ENCODE measurements around the gene DUSP1.

The DUSP1 gene

GRCh38 chr5:172762214-172763119 is 8.5 kb downstream of the DUSP1 start:
- no peak for DNase-seq (ENCODE audit: low spot score)

GRCh38 chr5:172760959-172761358 is 10.0 kb downstream of the DUSP1 start:
- DNase-seq (ENCODE audit: low spot score): no peak

GRCh38 chr5:172760136-172760535 is 10.9 kb downstream of the DUSP1 start:
- DNase-seq (ENCODE audit: low spot score): no peak

- no peak for DNase-seq (ENCODE audit: low spot score)
These were observed 12.2 kb downstream of the DUSP1 start for GRCh38 chr5:172758834-172759149.

- DNase-seq (ENCODE audit: low spot score): no peak
These were observed 12.7 kb downstream of the DUSP1 start for GRCh38 chr5:172758077-172758833.

GRCh38 chr5:172757394-172758010 is 13.5 kb downstream of the DUSP1 start:
- DNase-seq (ENCODE audit: low spot score): no peak

GRCh38 chr5:172756764-172757393 is 14.1 kb downstream of the DUSP1 start:
- no peak for DNase-seq (ENCODE audit: low spot score)

- DNase-seq (ENCODE audit: low spot score): no peak
These were observed 16.2 kb downstream of the DUSP1 start for GRCh38 chr5:172754596-172755356.

GRCh38 chr5:172753101-172753500 is 17.9 kb downstream of the DUSP1 start:
- no peak for DNase-seq (ENCODE audit: low spot score)

GRCh38 chr5:172751761-172752510 is 19.1 kb downstream of the DUSP1 start:
- no peak for DNase-seq (ENCODE audit: low spot score)

- DNase-seq (ENCODE audit: low spot score): no peak
These were observed 20.9 kb downstream of the DUSP1 start for GRCh38 chr5:172749881-172750633.

- no peak for DNase-seq (ENCODE audit: low spot score)
These were observed 21.9 kb downstream of the DUSP1 start for GRCh38 chr5:172749076-172749475.

- DNase-seq (ENCODE audit: low spot score): no peak
These were observed 22.6 kb downstream of the DUSP1 start for GRCh38 chr5:172748341-172748843.

- DNase-seq (ENCODE audit: low spot score): no peak
These were observed 23.5 kb downstream of the DUSP1 start for GRCh38 chr5:172747471-172747870.

GRCh38 chr5:172746725-172747124 is 24.3 kb downstream of the DUSP1 start:
- no peak for DNase-seq (ENCODE audit: low spot score)

- no peak for DNase-seq (ENCODE audit: low spot score)
These were observed 25.2 kb downstream of the DUSP1 start for GRCh38 chr5:172745838-172746237.

- no peak for DNase-seq (ENCODE audit: low spot score)
These were observed 25.6 kb downstream of the DUSP1 start for GRCh38 chr5:172745406-172745805.

- no peak for DNase-seq (ENCODE audit: low spot score)
These were observed 26.6 kb downstream of the DUSP1 start for GRCh38 chr5:172744123-172745104.

Measured in hematopoietic multipotent progenitor cell treated with erythropoietin and hydrocortisone succinate and interleukin-3 and kit ligand, for 17 days (in vitro differentiated cells).